HepG2 (cell line): ENCODE measurements around the gene BBC3. TPM values are rescaled to one million over a fixed set of nuclear protein-coding genes. Genes with fewer than 3 reads are reported as not detected.

Experiments
- FOXJ3 ChIP-seq: sonication (generic); formaldehyde crosslinking; IDR thresholded peaks from 2 replicates; pipeline ENCODE4 v1.4.0; 2020; ENCODE audit warnings: missing genetic modification reagents, mild to moderate bottlenecking, borderline replicate concordance
- IKZF1 ChIP-seq: fragments of 450-650 bp; IDR thresholded peaks from 2 replicates; pipeline ENCODE4 v1.7.1; 2016
- KDM2A ChIP-seq: sonication (generic); formaldehyde crosslinking; IDR thresholded peaks from 2 replicates; pipeline ENCODE4 v1.4.0; 2020; ENCODE audit warnings: low read depth, missing genetic modification reagents, borderline replicate concordance
- KMT2B ChIP-seq: IDR thresholded peaks from 2 replicates; pipeline ENCODE4 v1.6.1; 2016; ENCODE audit warnings: missing genetic modification reagents, missing compliant biosample characterization
- MAFK ChIP-seq, 2 experiments: IDR thresholded peaks in 1 of 2; conservative IDR thresholded peaks in 1 of 2; 2 replicates each; pipeline ENCODE4 v1.6.1; 2011; ENCODE audit warnings: improper control_type of control experiment in 2 of 2, low read length in 2 of 2
- NCOA1 ChIP-seq: sonication (generic); formaldehyde crosslinking; IDR thresholded peaks from 2 replicates; pipeline ENCODE4 v1.9.0; 2021; ENCODE audit warnings: missing genetic modification reagents
- NFE2L2 ChIP-seq: fragments of 150-350 bp; IDR thresholded peaks from 2 replicates; pipeline ENCODE4 v1.6.1; 2014; ENCODE audit warnings: low read length
- NR2F1 ChIP-seq, 2 experiments: fragments of 450-650 bp in 1 of 2; formaldehyde crosslinking in 1 of 2; IDR thresholded peaks; 2 replicates each; pipeline versions ENCODE4 v1.5.0 to v1.6.1; 2016 to 2020; ENCODE audit warnings: mild to moderate bottlenecking in 1 of 2, missing compliant biosample characterization in 1 of 2, missing genetic modification reagents in 1 of 2, moderate library complexity in 1 of 2
- POGZ ChIP-seq: sonication (generic); formaldehyde crosslinking; IDR thresholded peaks from 2 replicates; pipeline ENCODE4 v1.4.0; 2020; ENCODE audit warnings: mild to moderate bottlenecking, missing genetic modification reagents
- XRCC5 ChIP-seq: fragments of 200-400 bp; formaldehyde crosslinking; optimal IDR thresholded peaks from 2 replicates; pipeline ENCODE3; 2017; ENCODE audit warnings: mild to moderate bottlenecking, low read length
- ZBTB7B ChIP-seq: sonication (generic); formaldehyde crosslinking; IDR thresholded peaks from 2 replicates; pipeline ENCODE4 v1.4.0; 2020; ENCODE audit warnings: missing genetic modification reagents
- ZFP62 ChIP-seq: sonication (generic); formaldehyde crosslinking; IDR thresholded peaks from 2 replicates; pipeline ENCODE4 v1.4.0; 2020; ENCODE audit warnings: missing genetic modification reagents
- ZFYVE20 ChIP-seq: sonication (generic); formaldehyde crosslinking; IDR thresholded peaks from 2 replicates; pipeline ENCODE4 v1.8.0; 2023; ENCODE audit warnings: low read depth, mild to moderate bottlenecking, moderate library complexity, missing genetic modification reagents, borderline replicate concordance
- ZMAT3 ChIP-seq: sonication (generic); formaldehyde crosslinking; conservative IDR thresholded peaks from 2 replicates; pipeline ENCODE4 v1.7.0; 2021; ENCODE audit warnings: missing genetic modification reagents
- ZNF101 ChIP-seq: sonication (generic); formaldehyde crosslinking; IDR thresholded peaks from 2 replicates; pipeline ENCODE4 v1.4.0; 2020; ENCODE audit warnings: mild to moderate bottlenecking, low read depth, missing genetic modification reagents, borderline replicate concordance
- ZNF367 ChIP-seq: sonication (generic); formaldehyde crosslinking; IDR thresholded peaks from 2 replicates; pipeline ENCODE4 v1.4.0; 2020; ENCODE audit warnings: missing genetic modification reagents, borderline replicate concordance
- ZNF572 ChIP-seq: sonication (generic); formaldehyde crosslinking; IDR thresholded peaks from 2 replicates; pipeline ENCODE4 v1.5.1; 2020; ENCODE audit warnings: mild to moderate bottlenecking, missing genetic modification reagents
- polyA plus RNA-seq, 8 experiments: library from polyadenylated mRNA; depleted of rRNA in 3 of 8; stranded (reverse) in 7 of 8; unstranded in 1 of 8; fragments of >200 nt; fragmentation: Illumina TruSeq in 4 of 8; extraction: Trizol in 4 of 8; gene quantifications; 2 replicates each; pipeline versions ENCODE4 v1.2.1 to v1.2.3, GENCODE V29; 2011 to 2016; ENCODE audit warnings: low read depth in 4 of 8, missing spikeins in 1 of 8, mixed read lengths in 1 of 8; ENCODE audit not compliant: insufficient read depth in 1 of 8
- total RNA-seq, 5 experiments: library from RNA; depleted of rRNA; stranded (reverse); fragments of >200 nt; fragmentation: Illumina TruSeq; extraction: Trizol; gene quantifications; 2 replicates each; pipeline ENCODE4 v1.2.3, GENCODE V29; 2016; ENCODE audit warnings: low read depth in 1 of 5
- TF ChIP-seq, protein P1 (sequence below): sonication (generic); formaldehyde crosslinking; IDR thresholded peaks from 2 replicates; pipeline ENCODE4 v1.4.0; 2020; ENCODE audit warnings: missing genetic modification reagents
- TF ChIP-seq, protein P2 (sequence below): conservative IDR thresholded peaks from 2 replicates; pipeline ENCODE4 v1.6.1; 2018; ENCODE audit warnings: missing genetic modification reagents
- TF ChIP-seq, protein P3 (sequence below): IDR thresholded peaks from 2 replicates; pipeline ENCODE4 v1.6.1; 2016; ENCODE audit warnings: low read depth, missing genetic modification reagents, missing compliant biosample characterization
- TF ChIP-seq, protein P4 (sequence below): sonication (generic); formaldehyde crosslinking; IDR thresholded peaks from 2 replicates; pipeline ENCODE4 v1.5.1; 2020; ENCODE audit warnings: mild to moderate bottlenecking, moderate library complexity, missing genetic modification reagents

BBC3 gene
- total and polyA plus RNA-seq, 2 of the 13 experiments (the other 11 are each of a cell fraction or from before 2014, with no cell fraction given): 6.1 to 8.8 TPM

DNA sequence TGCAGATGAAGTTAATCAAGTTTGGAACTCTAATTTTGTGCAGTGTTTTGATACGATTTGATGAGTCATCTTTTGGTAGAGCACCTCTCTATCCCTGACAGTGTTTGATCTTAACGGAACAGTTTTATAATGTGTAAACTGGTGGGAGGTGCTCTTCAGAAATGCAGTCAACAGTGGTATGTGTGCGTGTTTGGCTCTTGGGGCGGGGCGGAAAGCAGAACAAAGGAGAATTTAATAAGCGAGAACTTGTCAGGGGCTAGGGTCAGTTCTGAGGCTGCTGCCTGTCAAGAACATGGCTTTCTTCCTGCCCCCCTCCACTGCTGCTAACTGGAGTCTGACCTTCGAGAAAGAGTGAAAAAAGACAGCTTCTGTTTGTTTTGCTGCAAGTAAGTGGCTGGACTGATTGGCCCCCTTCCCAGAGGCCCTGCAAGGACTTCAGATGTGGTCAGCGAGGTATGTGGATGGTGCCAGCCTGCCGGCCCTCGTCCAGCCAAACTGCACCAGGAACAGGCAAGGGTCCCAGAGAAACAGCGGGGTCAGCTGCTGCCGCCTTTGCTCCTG lies 40.8 kb downstream of the BBC3 start (continued):
- no peak for TF ChIP-seq ZNF101 (CRISPR knock-in tag)
- TF ChIP-seq KDM2A (CRISPR knock-in tag): 0 out of 2 replicates have a peak, but pooled peaks have one; percentile 30
- TF ChIP-seq, protein P1, sequence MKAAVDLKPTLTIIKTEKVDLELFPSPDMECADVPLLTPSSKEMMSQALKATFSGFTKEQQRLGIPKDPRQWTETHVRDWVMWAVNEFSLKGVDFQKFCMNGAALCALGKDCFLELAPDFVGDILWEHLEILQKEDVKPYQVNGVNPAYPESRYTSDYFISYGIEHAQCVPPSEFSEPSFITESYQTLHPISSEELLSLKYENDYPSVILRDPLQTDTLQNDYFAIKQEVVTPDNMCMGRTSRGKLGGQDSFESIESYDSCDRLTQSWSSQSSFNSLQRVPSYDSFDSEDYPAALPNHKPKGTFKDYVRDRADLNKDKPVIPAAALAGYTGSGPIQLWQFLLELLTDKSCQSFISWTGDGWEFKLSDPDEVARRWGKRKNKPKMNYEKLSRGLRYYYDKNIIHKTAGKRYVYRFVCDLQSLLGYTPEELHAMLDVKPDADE: no peak
- no peak for TF ChIP-seq ZFYVE20 (CRISPR knock-in tag)
- TF ChIP-seq ZMAT3 (CRISPR knock-in tag): 0 out of 2 replicates have a peak, but pooled peaks have one; percentile 9
- peak; percentile 75; the same call in 1 of the 2 replicates for TF ChIP-seq ZBTB7B (CRISPR knock-in tag)
- TF ChIP-seq NCOA1 (CRISPR knock-in tag): no peak
- TF ChIP-seq NFE2L2: peak; percentile 94
- no peak for TF ChIP-seq POGZ (CRISPR knock-in tag)
- TF ChIP-seq XRCC5: peak; percentile 68
- no peak for TF ChIP-seq ZNF367 (CRISPR knock-in tag)
- peak in 1 of 2 experiments; percentile 63; a peak in 2 of 4 replicates for TF ChIP-seq NR2F1 (CRISPR knock-in tag; IDR thresholded peaks at IDR 0.05)
- 0 out of 2 replicates have a peak, but pooled peaks have one; percentile 17 for TF ChIP-seq KMT2B (CRISPR knock-in tag)
- peak; percentile 89 to 94 for TF ChIP-seq MAFK (conservative IDR thresholded peaks at IDR 0.05 in 1 of 2, IDR thresholded peaks at IDR 0.05 in 1 of 2; ENCODE audit: low read length in 2 of 2)
- no peak for TF ChIP-seq ZFP62 (CRISPR knock-in tag)
- peak; percentile 51; the same call in 1 of the 2 replicates for TF ChIP-seq FOXJ3
- TF ChIP-seq, protein P2, sequence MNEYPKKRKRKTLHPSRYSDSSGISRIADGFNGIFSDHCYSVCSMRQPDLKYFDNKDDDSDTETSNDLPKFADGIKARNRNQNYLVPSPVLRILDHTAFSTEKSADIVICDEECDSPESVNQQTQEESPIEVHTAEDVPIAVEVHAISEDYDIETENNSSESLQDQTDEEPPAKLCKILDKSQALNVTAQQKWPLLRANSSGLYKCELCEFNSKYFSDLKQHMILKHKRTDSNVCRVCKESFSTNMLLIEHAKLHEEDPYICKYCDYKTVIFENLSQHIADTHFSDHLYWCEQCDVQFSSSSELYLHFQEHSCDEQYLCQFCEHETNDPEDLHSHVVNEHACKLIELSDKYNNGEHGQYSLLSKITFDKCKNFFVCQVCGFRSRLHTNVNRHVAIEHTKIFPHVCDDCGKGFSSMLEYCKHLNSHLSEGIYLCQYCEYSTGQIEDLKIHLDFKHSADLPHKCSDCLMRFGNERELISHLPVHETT: 0 out of 2 replicates have a peak, but pooled peaks have one; percentile 35
- no peak for TF ChIP-seq ZNF572
- no peak for TF ChIP-seq IKZF1
- TF ChIP-seq, protein P3, sequence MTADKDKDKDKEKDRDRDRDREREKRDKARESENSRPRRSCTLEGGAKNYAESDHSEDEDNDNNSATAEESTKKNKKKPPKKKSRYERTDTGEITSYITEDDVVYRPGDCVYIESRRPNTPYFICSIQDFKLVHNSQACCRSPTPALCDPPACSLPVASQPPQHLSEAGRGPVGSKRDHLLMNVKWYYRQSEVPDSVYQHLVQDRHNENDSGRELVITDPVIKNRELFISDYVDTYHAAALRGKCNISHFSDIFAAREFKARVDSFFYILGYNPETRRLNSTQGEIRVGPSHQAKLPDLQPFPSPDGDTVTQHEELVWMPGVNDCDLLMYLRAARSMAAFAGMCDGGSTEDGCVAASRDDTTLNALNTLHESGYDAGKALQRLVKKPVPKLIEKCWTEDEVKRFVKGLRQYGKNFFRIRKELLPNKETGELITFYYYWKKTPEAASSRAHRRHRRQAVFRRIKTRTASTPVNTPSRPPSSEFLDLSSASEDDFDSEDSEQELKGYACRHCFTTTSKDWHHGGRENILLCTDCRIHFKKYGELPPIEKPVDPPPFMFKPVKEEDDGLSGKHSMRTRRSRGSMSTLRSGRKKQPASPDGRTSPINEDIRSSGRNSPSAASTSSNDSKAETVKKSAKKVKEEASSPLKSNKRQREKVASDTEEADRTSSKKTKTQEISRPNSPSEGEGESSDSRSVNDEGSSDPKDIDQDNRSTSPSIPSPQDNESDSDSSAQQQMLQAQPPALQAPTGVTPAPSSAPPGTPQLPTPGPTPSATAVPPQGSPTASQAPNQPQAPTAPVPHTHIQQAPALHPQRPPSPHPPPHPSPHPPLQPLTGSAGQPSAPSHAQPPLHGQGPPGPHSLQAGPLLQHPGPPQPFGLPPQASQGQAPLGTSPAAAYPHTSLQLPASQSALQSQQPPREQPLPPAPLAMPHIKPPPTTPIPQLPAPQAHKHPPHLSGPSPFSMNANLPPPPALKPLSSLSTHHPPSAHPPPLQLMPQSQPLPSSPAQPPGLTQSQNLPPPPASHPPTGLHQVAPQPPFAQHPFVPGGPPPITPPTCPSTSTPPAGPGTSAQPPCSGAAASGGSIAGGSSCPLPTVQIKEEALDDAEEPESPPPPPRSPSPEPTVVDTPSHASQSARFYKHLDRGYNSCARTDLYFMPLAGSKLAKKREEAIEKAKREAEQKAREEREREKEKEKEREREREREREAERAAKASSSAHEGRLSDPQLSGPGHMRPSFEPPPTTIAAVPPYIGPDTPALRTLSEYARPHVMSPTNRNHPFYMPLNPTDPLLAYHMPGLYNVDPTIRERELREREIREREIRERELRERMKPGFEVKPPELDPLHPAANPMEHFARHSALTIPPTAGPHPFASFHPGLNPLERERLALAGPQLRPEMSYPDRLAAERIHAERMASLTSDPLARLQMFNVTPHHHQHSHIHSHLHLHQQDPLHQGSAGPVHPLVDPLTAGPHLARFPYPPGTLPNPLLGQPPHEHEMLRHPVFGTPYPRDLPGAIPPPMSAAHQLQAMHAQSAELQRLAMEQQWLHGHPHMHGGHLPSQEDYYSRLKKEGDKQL (CRISPR knock-in tag): peak; percentile 41; the same call in 1 of the 2 replicates
- TF ChIP-seq, protein P4, sequence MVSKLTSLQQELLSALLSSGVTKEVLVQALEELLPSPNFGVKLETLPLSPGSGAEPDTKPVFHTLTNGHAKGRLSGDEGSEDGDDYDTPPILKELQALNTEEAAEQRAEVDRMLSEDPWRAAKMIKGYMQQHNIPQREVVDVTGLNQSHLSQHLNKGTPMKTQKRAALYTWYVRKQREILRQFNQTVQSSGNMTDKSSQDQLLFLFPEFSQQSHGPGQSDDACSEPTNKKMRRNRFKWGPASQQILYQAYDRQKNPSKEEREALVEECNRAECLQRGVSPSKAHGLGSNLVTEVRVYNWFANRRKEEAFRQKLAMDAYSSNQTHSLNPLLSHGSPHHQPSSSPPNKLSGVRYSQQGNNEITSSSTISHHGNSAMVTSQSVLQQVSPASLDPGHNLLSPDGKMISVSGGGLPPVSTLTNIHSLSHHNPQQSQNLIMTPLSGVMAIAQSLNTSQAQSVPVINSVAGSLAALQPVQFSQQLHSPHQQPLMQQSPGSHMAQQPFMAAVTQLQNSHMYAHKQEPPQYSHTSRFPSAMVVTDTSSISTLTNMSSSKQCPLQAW (CRISPR knock-in tag): 0 out of 2 replicates have a peak, but pooled peaks have one; percentile 20
